ENCODE results near the gene CREBBP. TPM values are rescaled to one million over a fixed set of nuclear protein-coding genes. Genes with fewer than 3 reads are reported as not detected.
A peak's percentile ranks its signal among the peaks of the same experiment; 100 is the strongest.

Gene CREBBP
- total RNA-seq, 1 experiment from 2014 or later, result 79.1 TPM

- Histone ChIP-seq H3K9me3 (ENCODE audit: control insufficient read depth, low read depth, low read length) (no peaks in the 10 kb centered on the region), H3K4me2 (ENCODE audit: insufficient read depth, insufficient read length, low read length) (no peak overlapping the region)
These were observed 202.5 kb downstream of the CREBBP start for GRCh38 chr16:3677994-3678393.

More at GRCh38 chr16:3677994-3678393, 202.5 kb downstream of the CREBBP start:
- WGBS (ENCODE audit: extremely low coverage, insufficient read length, low lambda C conversion rate), result no CpG with 5 or more reads among the region's 11 CpGs
- Histone ChIP-seq H2BK120ac (ENCODE audit: low read depth, low read length, poor library complexity, severe bottlenecking) (no peak overlapping the region), H3K79me2 (ENCODE audit: insufficient read depth, low read length) (no peaks in the 10 kb centered on the region), H2BK20ac (ENCODE audit: low read depth, low read length, poor library complexity, severe bottlenecking) (no peak overlapping the region), H4K5ac (ENCODE audit: insufficient read length, low read depth, low read length) (no peak overlapping the region), H3K14ac (ENCODE audit: insufficient read depth, low read length) (no peak overlapping the region), H3K4me1 (ENCODE audit: insufficient read depth, low read length) (no peaks in the 10 kb centered on the region), H3K27me3 (ENCODE audit: insufficient read depth, low read length) (no peaks in the 10 kb centered on the region), H3K27ac (ENCODE audit: insufficient read length, low read depth, low read length) (no peak overlapping the region), H2AFZ (ENCODE audit: low read length) (no peak overlapping the region), H3K4ac (ENCODE audit: low read depth, low read length) (no peak overlapping the region), H2BK15ac (ENCODE audit: low read depth, low read length) (no peak overlapping the region), H3K56ac (ENCODE audit: insufficient read length, low read depth, low read length) (no peak overlapping the region), H4K91ac (ENCODE audit: insufficient read length, low read depth, low read length) (no peak overlapping the region), H4K8ac (replicated peaks; ENCODE audit: insufficient read length, low read depth, low read length) (no peak overlapping the region), H3K9ac (ENCODE audit: extremely low read depth, insufficient read length, low read length) (no peak overlapping the region), H3K18ac (ENCODE audit: insufficient read length, low read depth, low read length) (no peak overlapping the region), H2BK12ac (ENCODE audit: insufficient read length, low read depth, low read length) (no peak overlapping the region), H2AK5ac (ENCODE audit: insufficient read length, low read length) (no peak overlapping the region), H3K23me2 (ENCODE audit: insufficient read length, low read depth, low read length, poor library complexity, severe bottlenecking) (no peaks in the 10 kb centered on the region), H3T11ph (ENCODE audit: low read length) (no peak overlapping the region), H2BK5ac (ENCODE audit: insufficient read length, low read length) (no peak overlapping the region), H3K23ac (ENCODE audit: insufficient read length, low read depth, low read length) (no peak overlapping the region), H4K20me1 (ENCODE audit: control insufficient read depth, insufficient read depth, insufficient read length) (no peaks in the 10 kb centered on the region), H3K79me1 (ENCODE audit: insufficient read depth, low read depth, low read length, poor library complexity, severe bottlenecking) (no peaks in the 10 kb centered on the region)
- Mint-ChIP-seq H3K4me1 (no peaks in the 10 kb centered on the region), H3K9me3 (0 out of 5 replicates have a peak, but pooled peaks cover 0 to 4% of the 10 kb centered on the region in 2 experiments), H3K27me3 (ENCODE audit: low read depth) (no peaks in the 10 kb centered on the region; the same call in 1 of the 2 replicates), H3K4me3 (peak overlapping the region in 1 of 2 experiments; percentile 5; a peak in 1 of 5 replicates), H3K36me3 (ENCODE audit: insufficient read depth in 1 of 3, low read depth in 3 of 3) (peaks cover 50 to 87% (median 79%) of the 10 kb centered on the region in 3 experiments), H3K27ac (0 out of 7 replicates have a peak overlapping the region, but pooled peaks of 1 of the 3 experiments have one; percentile 49)
- DNase-seq, result no peak
- TF ChIP-seq, protein P1, sequence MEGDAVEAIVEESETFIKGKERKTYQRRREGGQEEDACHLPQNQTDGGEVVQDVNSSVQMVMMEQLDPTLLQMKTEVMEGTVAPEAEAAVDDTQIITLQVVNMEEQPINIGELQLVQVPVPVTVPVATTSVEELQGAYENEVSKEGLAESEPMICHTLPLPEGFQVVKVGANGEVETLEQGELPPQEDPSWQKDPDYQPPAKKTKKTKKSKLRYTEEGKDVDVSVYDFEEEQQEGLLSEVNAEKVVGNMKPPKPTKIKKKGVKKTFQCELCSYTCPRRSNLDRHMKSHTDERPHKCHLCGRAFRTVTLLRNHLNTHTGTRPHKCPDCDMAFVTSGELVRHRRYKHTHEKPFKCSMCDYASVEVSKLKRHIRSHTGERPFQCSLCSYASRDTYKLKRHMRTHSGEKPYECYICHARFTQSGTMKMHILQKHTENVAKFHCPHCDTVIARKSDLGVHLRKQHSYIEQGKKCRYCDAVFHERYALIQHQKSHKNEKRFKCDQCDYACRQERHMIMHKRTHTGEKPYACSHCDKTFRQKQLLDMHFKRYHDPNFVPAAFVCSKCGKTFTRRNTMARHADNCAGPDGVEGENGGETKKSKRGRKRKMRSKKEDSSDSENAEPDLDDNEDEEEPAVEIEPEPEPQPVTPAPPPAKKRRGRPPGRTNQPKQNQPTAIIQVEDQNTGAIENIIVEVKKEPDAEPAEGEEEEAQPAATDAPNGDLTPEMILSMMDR (conservative IDR thresholded peaks at IDR 0.05), result no peak

Measured in H9 (cell line).